ENCODE results near the gene PARK7.

The PARK7 gene

GRCh38 chr1:7973086-7973485 is 11.6 kb downstream of the PARK7 start:
- TF ChIP-seq EZH2phosphoT487 (IDR thresholded peaks at IDR 0.05; ENCODE audit: borderline replicate concordance, low read length) (no peak), CTCF (IDR thresholded peaks at IDR 0.05; ENCODE audit: low read depth, low read length, poor library complexity, severe bottlenecking) (no peak)
- H3K9me2 ChIP-seq (replicated peaks; ENCODE audit: control insufficient read depth, low read length): no peaks in the 10 kb centered on the region
- H3F3A ChIP-seq (ENCODE audit: control insufficient read depth, insufficient read depth): 0 out of 2 replicates have a peak, but pooled peaks cover 3% of the 10 kb centered on the region
- H3K79me2 ChIP-seq (ENCODE audit: control insufficient read depth, low read length): peaks cover 35% of the 10 kb centered on the region
- no peaks in the 10 kb centered on the region for H3K9me3 ChIP-seq (ENCODE audit: control insufficient read depth, insufficient read depth, low read length)
- H3K36me3 ChIP-seq (ENCODE audit: control insufficient read depth, low read length): peaks cover 65% of the 10 kb centered on the region
- H3K4me3 ChIP-seq (ENCODE audit: low read length): no peak overlapping the region
- H3K4me1 ChIP-seq (ENCODE audit: control insufficient read depth, low read length): no peaks in the 10 kb centered on the region
- no peak overlapping the region for H3K27ac ChIP-seq (ENCODE audit: low read depth, low read length)
- no peaks in the 10 kb centered on the region for H3K27me3 ChIP-seq (ENCODE audit: control insufficient read depth, low read length)
- H3K4me2 ChIP-seq (ENCODE audit: low read length): no peak overlapping the region
- H4K20me1 ChIP-seq (ENCODE audit: control insufficient read depth, insufficient read depth, low read depth, low read length): no peaks in the 10 kb centered on the region

- TF ChIP-seq EZH2phosphoT487 (IDR thresholded peaks at IDR 0.05; ENCODE audit: borderline replicate concordance, low read length) (no peak), CTCF (IDR thresholded peaks at IDR 0.05; ENCODE audit: low read depth, low read length, poor library complexity, severe bottlenecking) (peak; percentile 90)
- Histone ChIP-seq H3F3A (ENCODE audit: control insufficient read depth, insufficient read depth) (0 out of 2 replicates have a peak, but pooled peaks cover 5% of the 10 kb centered on the region), H3K27me3 (ENCODE audit: control insufficient read depth, low read length) (no peaks in the 10 kb centered on the region), H3K9me3 (ENCODE audit: control insufficient read depth, insufficient read depth, low read length) (no peaks in the 10 kb centered on the region), H3K36me3 (ENCODE audit: control insufficient read depth, low read length) (peaks cover 61% of the 10 kb centered on the region), H4K20me1 (ENCODE audit: control insufficient read depth, insufficient read depth, low read depth, low read length) (no peaks in the 10 kb centered on the region), H3K4me3 (ENCODE audit: low read length) (no peak overlapping the region), H3K4me2 (ENCODE audit: low read length) (no peak overlapping the region), H3K9me2 (replicated peaks; ENCODE audit: control insufficient read depth, low read length) (no peaks in the 10 kb centered on the region), H3K4me1 (ENCODE audit: control insufficient read depth, low read length) (no peaks in the 10 kb centered on the region), H3K27ac (ENCODE audit: low read depth, low read length) (no peak overlapping the region), H3K79me2 (ENCODE audit: control insufficient read depth, low read length) (peaks cover 21% of the 10 kb centered on the region)
Observed at GRCh38 chr1:7975212-7975865, 13.8 kb downstream of the PARK7 start.

- H3K4me2 ChIP-seq (ENCODE audit: low read length): no peak overlapping the region
- peaks cover 11% of the 10 kb centered on the region for H3K79me2 ChIP-seq (ENCODE audit: control insufficient read depth, low read length)
- peaks cover 78% of the 10 kb centered on the region for H3K36me3 ChIP-seq (ENCODE audit: control insufficient read depth, low read length)
- H3K9me2 ChIP-seq (replicated peaks; ENCODE audit: control insufficient read depth, low read length): no peaks in the 10 kb centered on the region
- H3K27ac ChIP-seq (ENCODE audit: low read depth, low read length): no peak overlapping the region
- TF ChIP-seq EZH2phosphoT487 (IDR thresholded peaks at IDR 0.05; ENCODE audit: borderline replicate concordance, low read length) (no peak), CTCF (IDR thresholded peaks at IDR 0.05; ENCODE audit: low read depth, low read length, poor library complexity, severe bottlenecking) (no peak)
- H4K20me1 ChIP-seq (ENCODE audit: control insufficient read depth, insufficient read depth, low read depth, low read length): 0 out of 2 replicates have a peak, but pooled peaks cover 4% of the 10 kb centered on the region
- 0 out of 2 replicates have a peak, but pooled peaks cover 6% of the 10 kb centered on the region for H3F3A ChIP-seq (ENCODE audit: control insufficient read depth, insufficient read depth)
- H3K4me1 ChIP-seq (ENCODE audit: control insufficient read depth, low read length): peaks cover 4% of the 10 kb centered on the region; the same call in 1 of the 2 replicates
- no peak overlapping the region for H3K4me3 ChIP-seq (ENCODE audit: low read length)
- no peaks in the 10 kb centered on the region for H3K9me3 ChIP-seq (ENCODE audit: control insufficient read depth, insufficient read depth, low read length)
- no peaks in the 10 kb centered on the region for H3K27me3 ChIP-seq (ENCODE audit: control insufficient read depth, low read length)
Observed at GRCh38 chr1:7980984-7981383, 19.5 kb downstream of the PARK7 start.

Measured in DOHH2 (cell line).